SK-N-MC (cell line): ENCODE measurements around the gene TXK.
"Not testable (repeated sequence)": the region's sequence is repeated elsewhere in the genome, so short reads cannot be mapped to it uniquely, and the experiment has no call there.

Experiments used
- EZH2 ChIP-seq: fragments of 200-600 bp; sonication (generic); IDR thresholded peaks from one replicate; pipeline ENCODE4 v1.6.1; 2017; ENCODE audit warnings: antibody characterized with exemption
- FOXP2 ChIP-seq: optimal IDR thresholded peaks from 2 replicates; pipeline ENCODE3; 2011; ENCODE audit warnings: mild to moderate bottlenecking, moderate library complexity; ENCODE audit not compliant: insufficient read depth; ENCODE audit errors: extremely low read length, control extremely low read depth
- POLR2AphosphoS5 ChIP-seq: IDR thresholded peaks from 2 replicates; pipeline ENCODE4 v1.6.1; 2012; ENCODE audit warnings: mild to moderate bottlenecking, low read depth, low read length, borderline replicate concordance

DNA sequence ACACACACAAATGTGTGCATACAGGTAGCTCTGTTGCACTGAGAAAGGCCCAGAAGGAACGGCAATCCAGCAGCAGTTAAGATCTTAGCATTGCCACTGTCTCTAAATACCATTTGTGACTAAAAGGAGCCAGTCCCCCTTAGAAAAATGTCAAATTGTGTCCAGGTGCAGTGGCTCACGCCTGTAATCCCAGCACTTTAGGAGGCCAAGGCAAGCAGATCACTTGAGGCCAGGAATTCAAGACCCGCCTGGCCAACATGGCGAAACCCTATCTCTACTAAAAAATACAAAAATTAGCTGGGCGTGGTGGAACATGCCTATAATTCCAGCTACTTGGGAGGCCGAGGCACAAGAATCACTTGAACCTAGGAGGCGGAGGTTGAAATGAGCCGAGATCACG, 30.5 kb upstream of the TXK start:
- TF ChIP-seq POLR2AphosphoS5, EZH2, FOXP2: not testable (repeated sequence)
